GM19043 (cell line): Measurements from ENCODE around the gene SLCO4A1.

Experiments
- ATAC-seq: cut with Tn5 transposase; IDR thresholded peaks from one replicate; pipeline ENCODE4 v1.9.1; 2021; ENCODE audit warnings: low read depth; ENCODE audit not compliant: unreplicated experiment

Gene SLCO4A1

GRCh38 chr20:62696434-62696957 lies 54.2 kb downstream of the SLCO4A1 start:
- no peak for ATAC-seq

DNA sequence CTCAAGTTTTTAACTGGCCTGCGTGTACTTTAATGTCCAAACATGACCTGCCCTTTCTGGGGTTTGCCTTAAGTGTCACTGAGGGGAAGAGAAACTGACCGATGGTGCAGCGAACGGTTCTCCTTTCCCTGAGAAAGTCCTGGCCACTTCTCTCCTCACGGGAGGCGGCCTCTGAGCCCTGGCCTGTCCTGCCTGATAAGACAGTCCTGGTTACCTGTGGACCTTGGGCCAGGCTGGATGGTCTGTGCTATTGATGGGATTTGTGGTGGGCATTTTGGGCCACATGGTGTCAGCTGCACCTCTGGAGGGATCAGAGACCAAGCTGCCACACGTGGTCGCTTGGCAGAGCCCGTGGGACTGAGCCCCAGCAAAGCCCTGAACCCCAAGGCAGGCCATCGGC lies 54.7 kb downstream of the SLCO4A1 start:
- ATAC-seq, result no peak

DNA sequence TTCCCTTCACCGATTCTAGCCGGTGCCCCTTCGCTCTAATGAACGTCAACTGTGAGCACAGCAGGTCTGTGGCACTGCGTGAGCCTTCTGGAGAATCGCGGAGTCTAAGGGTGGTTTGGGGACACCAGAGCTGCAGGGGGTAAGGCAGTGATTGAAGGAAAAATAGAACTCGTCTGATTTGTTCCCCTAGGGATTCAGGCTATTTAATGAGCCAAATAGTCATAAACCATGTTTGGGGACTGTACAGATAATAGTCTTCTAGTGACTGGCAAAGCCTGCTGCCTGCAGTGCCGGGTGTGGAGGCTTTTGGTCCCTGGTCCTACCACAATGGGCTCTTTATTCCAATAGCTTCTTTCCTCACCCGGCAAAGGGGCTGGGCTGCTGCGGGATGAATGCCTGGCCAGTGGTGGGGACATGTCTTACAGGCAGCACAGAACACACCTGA lies 55.2 kb downstream of the SLCO4A1 start:
- ATAC-seq, result no peak

GRCh38 chr20:62698231-62698630 lies 55.9 kb downstream of the SLCO4A1 start:
- no peak for ATAC-seq

GRCh38 chr20:62699296-62699695 lies 57.0 kb downstream of the SLCO4A1 start:
- ATAC-seq, result no peak

GRCh38 chr20:62699741-62700140 lies 57.4 kb downstream of the SLCO4A1 start:
- no peak for ATAC-seq

DNA sequence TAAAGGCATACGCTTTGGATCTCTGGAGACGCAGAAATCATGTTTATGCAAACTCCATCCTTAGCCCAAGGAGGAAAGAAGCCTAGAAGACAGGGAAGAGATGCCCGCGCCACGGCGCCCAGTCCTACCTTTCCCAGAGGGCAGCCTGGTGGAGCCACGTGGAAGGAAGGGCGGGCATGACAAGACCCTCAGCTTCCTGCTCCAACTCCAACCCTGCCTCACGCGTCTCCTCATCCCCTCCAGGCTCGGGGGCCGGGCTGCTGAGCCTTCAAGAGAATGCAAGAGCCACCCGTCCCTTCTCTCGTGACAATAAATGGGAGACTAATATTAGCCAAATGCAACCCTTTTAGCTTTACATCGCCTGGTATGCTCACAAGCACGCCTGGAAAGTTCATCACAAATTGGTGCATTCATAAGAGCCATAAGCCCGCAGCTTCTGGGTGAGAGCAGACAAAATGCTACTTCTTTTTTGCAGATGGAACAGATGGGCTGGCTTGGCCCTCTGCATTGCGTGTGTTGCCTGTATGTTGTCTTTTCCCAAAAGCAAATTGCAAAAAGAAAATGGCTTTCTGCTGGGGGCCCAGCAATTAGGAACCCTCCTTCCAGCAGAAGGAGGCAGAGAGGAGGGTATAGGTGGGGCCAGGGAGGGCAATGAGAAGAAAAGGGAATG lies 58.1 kb downstream of the SLCO4A1 start:
- no peak for ATAC-seq

- ATAC-seq, result no peak
Observed at GRCh38 chr20:62701161-62702012, 59.1 kb downstream of the SLCO4A1 start.

GRCh38 chr20:62702013-62702300 lies 59.7 kb downstream of the SLCO4A1 start:
- ATAC-seq, result no peak

GRCh38 chr20:62702895-62703852 lies 60.9 kb downstream of the SLCO4A1 start:
- no peak for ATAC-seq

DNA sequence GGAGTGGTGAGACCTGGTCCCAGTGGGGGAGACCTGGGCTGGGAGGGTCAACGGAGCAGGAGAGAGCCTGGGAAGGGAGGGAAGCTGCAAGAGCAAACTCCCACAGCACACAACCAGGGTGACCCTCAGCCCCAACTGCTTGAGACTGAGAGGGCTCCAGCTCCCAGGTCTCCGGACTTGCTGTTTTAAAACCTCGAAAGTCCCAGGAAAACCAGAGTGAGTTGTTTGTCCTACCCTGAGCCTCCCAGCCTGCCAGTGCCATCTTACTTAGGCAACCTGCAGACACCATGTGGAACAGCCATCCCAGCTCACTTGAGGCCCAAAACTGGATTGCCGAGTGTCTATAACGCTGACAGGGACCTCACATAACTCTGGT lies 61.5 kb downstream of the SLCO4A1 start:
- ATAC-seq, result no peak

DNA sequence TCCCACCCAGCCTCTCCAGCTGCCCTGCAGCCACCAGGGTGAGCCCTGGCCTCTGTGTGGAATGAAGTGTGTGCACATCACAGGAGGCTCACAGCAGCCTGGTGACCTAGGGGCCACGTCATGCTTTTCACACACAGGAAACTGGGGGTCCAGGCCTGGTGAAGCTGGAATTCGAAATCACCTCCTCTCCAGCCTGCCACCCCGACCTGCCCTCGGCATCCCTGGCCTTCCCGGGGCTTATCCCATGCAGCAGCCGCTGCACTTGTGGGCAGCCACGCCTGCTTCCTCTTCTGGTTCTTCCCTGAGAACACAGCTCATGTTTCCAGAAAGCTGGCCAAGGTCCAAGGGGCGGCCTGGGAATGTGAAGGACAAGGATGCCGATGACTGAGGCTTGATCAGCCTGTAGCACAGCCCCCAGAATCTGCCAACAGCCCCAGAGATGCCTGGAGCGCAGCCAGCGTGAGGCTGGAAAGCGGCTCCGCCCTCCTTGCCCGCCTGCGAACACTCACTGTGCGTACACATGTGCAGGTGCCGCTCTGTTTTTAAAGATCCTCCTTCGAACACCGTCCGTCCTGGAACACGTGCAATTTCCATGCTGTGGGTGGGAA lies 62.1 kb downstream of the SLCO4A1 start:
- ATAC-seq, result no peak

DNA sequence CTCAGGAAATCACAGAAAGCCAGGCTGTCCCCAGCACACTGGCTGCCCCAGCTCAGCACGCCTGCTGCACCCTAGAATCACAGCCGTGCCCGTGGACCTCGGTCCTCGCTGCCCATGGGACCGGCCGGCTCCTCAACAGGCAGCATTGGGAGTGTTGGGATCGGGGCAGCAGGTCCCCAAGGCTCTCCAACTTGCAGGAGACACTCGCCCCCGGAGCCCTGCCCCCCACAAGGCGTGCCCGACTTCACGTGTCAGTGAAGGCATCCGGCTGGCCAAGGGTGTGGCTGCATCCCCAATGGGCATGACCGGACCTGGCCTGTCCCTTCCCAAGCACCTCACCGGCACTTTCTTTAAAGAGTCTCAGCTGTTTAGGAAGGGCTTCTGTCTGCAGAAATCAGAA lies 63.3 kb downstream of the SLCO4A1 start:
- ATAC-seq, result no peak

- no peak for ATAC-seq
Observed at GRCh38 chr20:62706344-62706743, 64.0 kb downstream of the SLCO4A1 start.

DNA sequence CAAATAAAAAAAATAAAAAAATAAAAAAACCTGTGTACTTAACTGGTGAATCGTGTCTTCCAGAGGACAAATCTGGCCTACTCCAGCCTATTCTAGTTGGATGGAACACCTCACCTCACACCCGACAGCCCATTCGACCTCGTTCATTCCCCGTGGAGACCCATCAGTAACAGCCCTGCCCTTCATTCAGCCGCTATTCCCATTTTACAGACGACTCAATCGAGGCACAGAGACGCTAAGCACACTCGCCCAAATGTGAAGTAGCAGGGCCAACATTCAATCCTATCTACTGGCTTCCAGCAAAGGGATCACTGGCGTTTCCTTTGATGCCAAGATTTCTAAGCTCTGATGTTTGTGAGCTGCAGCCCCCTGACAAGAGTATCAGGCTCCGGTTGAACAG lies 64.6 kb downstream of the SLCO4A1 start:
- no peak for ATAC-seq

DNA sequence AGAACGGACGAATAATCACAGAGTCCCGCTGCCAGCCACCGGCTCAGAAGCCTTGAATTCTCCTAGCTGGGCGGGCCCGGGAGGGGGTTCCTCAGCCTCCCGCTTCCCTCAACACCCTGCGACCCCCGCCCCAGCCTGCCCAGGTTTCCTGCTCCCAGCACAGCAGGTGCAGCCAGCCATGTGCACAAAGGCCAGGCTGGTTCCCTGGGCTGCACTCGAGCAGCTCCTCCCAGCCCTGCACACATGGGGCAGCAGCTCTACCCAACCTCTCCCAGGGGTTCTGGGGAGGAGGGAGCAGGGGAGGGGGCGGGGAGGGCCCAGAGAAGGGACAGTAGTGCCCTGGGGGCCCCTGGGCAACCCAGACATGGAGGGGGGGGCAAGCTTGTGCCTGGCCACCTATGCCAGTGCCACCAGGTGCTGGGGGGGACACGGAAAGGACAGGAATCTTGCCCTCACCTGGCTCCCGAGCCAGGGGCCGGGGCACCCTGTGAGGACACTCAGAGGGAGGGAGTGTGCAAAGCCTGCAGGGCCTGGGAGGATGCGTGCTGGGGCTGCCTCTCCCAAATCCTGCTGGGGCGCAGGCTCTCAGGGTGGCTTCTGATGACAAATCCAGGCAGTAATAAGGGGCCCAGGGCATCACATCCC lies 65.1 kb downstream of the SLCO4A1 start:
- ATAC-seq, result no peak

- ATAC-seq, result no peak
Observed at GRCh38 chr20:62707921-62708521, 65.7 kb downstream of the SLCO4A1 start.

- ATAC-seq, result no peak
Observed at GRCh38 chr20:62708591-62709536, 66.6 kb downstream of the SLCO4A1 start, which contains the start of gene NTSR1. NTSR1 (plus strand) TSS chr20:62708836; CDS start chr20:62709208, 372 bp downstream.
